BLaER1 treated with 17β-estradiol and CSF1 and Interleukin-3, amounts not matched to agents 10 nM and 100 nM (cell line): ENCODE data around the gene ALDH18A1.

Source experiments
- H3K27ac ChIP-seq, 11 experiments: shearing (Covaris generic); formaldehyde crosslinking; 2 replicates each; pipeline ENCODE4 v1.8.1; 2022
- H3K27me3 ChIP-seq, 11 experiments: shearing (Covaris generic); formaldehyde crosslinking; 2 replicates each; pipeline ENCODE4 v1.8.1; 2022
- H3K36me3 ChIP-seq, 11 experiments: shearing (Covaris generic); formaldehyde crosslinking; 2 replicates each; pipeline ENCODE4 v1.8.1; 2022
- H3K4me1 ChIP-seq, 10 experiments: shearing (Covaris generic); formaldehyde crosslinking; 2 replicates each; pipeline ENCODE4 v1.8.1; 2022
- H3K4me2 ChIP-seq, 11 experiments: shearing (Covaris generic); formaldehyde crosslinking; 2 replicates each; pipeline ENCODE4 v1.8.1; 2022
- H3K4me3 ChIP-seq, 10 experiments: shearing (Covaris generic); formaldehyde crosslinking; 2 replicates each; pipeline ENCODE4 v1.8.1; 2022
- H3K9ac ChIP-seq, 11 experiments: shearing (Covaris generic); formaldehyde crosslinking; 2 replicates each; pipeline ENCODE4 v1.8.1; 2022
- H3K9me3 ChIP-seq, 11 experiments: shearing (Covaris generic); formaldehyde crosslinking; replicated peaks in 1 of 11; 2 replicates each; pipeline ENCODE4 v1.8.1; 2022
- H4K20me1 ChIP-seq, 11 experiments: shearing (Covaris generic); formaldehyde crosslinking; 2 replicates each; pipeline ENCODE4 v1.8.1; 2022
- Cebpa-rat ChIP-seq, 11 experiments: shearing (Covaris generic); IDR thresholded peaks; 2 replicates each; pipeline ENCODE4 v1.8.1; 2022

The ALDH18A1 gene

DNA sequence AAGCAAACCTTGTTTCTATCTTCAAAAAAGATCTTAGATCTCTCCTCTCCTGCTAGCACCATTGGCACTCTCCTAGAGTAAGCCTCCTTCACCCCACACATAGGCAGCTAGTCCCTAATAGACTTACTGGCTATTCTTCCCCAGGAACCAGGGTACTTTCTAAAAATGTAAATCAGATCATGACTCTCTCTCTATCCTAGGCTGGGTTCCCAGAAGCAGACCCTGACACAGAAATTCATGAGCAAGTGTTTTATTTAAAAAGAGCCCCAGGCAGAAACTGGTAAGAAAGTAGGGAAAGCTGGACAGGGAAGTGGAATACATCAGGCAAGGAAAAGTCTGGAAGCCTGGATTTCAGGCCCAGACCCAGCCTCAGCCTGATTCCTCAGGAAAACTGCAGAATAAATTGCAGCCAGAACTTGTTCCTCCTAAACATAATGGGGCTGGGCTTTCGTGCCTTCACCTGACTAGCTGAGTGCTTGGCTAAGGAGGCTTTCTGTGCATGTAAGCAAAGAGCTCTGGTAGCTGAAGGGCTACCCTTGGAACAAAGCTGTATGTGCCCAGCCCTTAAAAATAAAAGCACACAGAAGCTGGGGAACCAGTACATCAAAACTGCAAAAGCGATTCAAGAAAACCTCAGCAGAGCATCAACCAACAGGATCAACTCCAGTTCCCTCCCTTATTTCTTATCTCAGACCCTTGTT lies 76.5 kb downstream of the ALDH18A1 start:
- no peak overlapping the region for H3K9ac ChIP-seq
- H4K20me1 ChIP-seq, result no peaks in the 10 kb centered on the region
- no peak overlapping the region for H3K4me2 ChIP-seq
- H3K4me3 ChIP-seq, result no peak overlapping the region
- peaks cover 0 to 8% (median 5%) of the 10 kb centered on the region in 10 experiments; a peak in 8 of 20 replicates for H3K4me1 ChIP-seq
- H3K36me3 ChIP-seq, result no peaks in the 10 kb centered on the region
- no peak overlapping the region for H3K27ac ChIP-seq
- no peak for TF ChIP-seq Cebpa-rat (IDR thresholded peaks at IDR 0.05)
- no peaks in the 10 kb centered on the region for H3K9me3 ChIP-seq
- H3K27me3 ChIP-seq, result no peaks in the 10 kb centered on the region

DNA sequence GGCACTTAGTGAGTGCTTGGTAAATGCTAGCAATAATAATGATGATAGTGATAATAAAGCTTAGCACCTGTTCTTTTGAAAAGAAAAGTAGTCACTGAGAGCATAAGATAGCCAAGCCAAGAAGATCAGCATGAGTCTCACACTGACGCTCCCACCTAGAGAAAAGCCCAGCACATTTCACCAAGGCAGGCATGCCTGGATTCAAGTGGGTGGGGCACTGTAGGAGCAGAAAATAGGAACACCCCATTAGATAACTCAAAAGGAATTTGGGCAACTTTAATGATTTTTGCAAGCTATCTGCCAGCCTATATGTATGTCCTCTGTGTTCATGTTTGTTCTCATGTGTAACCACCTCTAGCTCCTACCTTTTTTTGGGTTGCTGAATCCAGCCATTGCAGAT lies 77.2 kb downstream of the ALDH18A1 start:
- Histone ChIP-seq H3K27me3 (no peaks in the 10 kb centered on the region), H3K36me3 (no peaks in the 10 kb centered on the region), H3K4me2 (no peak overlapping the region), H3K4me3 (no peak overlapping the region), H3K27ac (no peak overlapping the region), H4K20me1 (no peaks in the 10 kb centered on the region), H3K4me1 (peaks cover 0 to 8% (median 5%) of the 10 kb centered on the region in 10 experiments; a peak in 8 of 20 replicates), H3K9ac (no peak overlapping the region), H3K9me3 (no peaks in the 10 kb centered on the region)
- no peak for TF ChIP-seq Cebpa-rat (IDR thresholded peaks at IDR 0.05)

DNA sequence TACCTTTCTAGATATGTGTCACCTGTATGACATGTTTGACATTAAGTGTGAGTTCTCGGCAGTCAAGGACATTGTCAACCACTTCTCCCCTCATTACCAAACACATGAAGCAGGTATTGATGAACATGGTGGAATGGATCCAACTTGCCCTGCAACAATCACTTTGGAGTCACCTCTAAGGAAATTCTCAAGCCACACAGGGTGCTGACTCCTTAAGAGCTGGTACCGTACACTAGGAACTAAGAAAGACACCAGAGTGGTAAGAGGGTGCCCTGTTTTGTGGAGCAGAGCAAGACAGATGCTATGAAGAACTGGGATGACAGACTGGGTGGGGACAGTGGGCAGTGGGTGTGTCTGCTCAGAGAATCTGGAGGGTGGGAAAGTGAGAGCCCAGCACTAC lies 77.9 kb downstream of the ALDH18A1 start:
- TF ChIP-seq Cebpa-rat (IDR thresholded peaks at IDR 0.05), result no peak
- no peak overlapping the region for H3K27ac ChIP-seq
- no peak overlapping the region for H3K4me2 ChIP-seq
- H3K4me3 ChIP-seq, result no peak overlapping the region
- no peaks in the 10 kb centered on the region for H3K36me3 ChIP-seq
- H3K9me3 ChIP-seq, result no peaks in the 10 kb centered on the region
- no peaks in the 10 kb centered on the region for H4K20me1 ChIP-seq
- no peaks in the 10 kb centered on the region for H3K27me3 ChIP-seq
- H3K9ac ChIP-seq, result no peak overlapping the region
- peaks cover 0 to 5% (median 3%) of the 10 kb centered on the region in 10 experiments; a peak in 8 of 20 replicates for H3K4me1 ChIP-seq

GRCh38 chr10:95574649-95575365 lies 81.7 kb downstream of the ALDH18A1 start:
- TF ChIP-seq Cebpa-rat (IDR thresholded peaks at IDR 0.05), result no peak
- Histone ChIP-seq H3K27ac (no peak overlapping the region), H3K27me3 (no peaks in the 10 kb centered on the region), H4K20me1 (no peaks in the 10 kb centered on the region), H3K4me1 (peaks cover 0 to 5% (median 0%) of the 10 kb centered on the region in 10 experiments; a peak in 1 of 20 replicates), H3K9ac (no peak overlapping the region), H3K4me3 (no peak overlapping the region), H3K9me3 (no peaks in the 10 kb centered on the region), H3K4me2 (no peak overlapping the region), H3K36me3 (no peaks in the 10 kb centered on the region)

GRCh38 chr10:95573964-95574604 lies 82.4 kb downstream of the ALDH18A1 start:
- H3K9me3 ChIP-seq, result no peaks in the 10 kb centered on the region
- no peak overlapping the region for H3K9ac ChIP-seq
- no peaks in the 10 kb centered on the region for H3K27me3 ChIP-seq
- no peak overlapping the region for H3K27ac ChIP-seq
- no peak overlapping the region for H3K4me3 ChIP-seq
- no peaks in the 10 kb centered on the region for H3K36me3 ChIP-seq
- no peaks in the 10 kb centered on the region for H4K20me1 ChIP-seq
- H3K4me1 ChIP-seq, result peaks cover 0 to 5% (median 0%) of the 10 kb centered on the region in 10 experiments; a peak in 1 of 20 replicates
- H3K4me2 ChIP-seq, result no peak overlapping the region
- no peak for TF ChIP-seq Cebpa-rat (IDR thresholded peaks at IDR 0.05)

DNA sequence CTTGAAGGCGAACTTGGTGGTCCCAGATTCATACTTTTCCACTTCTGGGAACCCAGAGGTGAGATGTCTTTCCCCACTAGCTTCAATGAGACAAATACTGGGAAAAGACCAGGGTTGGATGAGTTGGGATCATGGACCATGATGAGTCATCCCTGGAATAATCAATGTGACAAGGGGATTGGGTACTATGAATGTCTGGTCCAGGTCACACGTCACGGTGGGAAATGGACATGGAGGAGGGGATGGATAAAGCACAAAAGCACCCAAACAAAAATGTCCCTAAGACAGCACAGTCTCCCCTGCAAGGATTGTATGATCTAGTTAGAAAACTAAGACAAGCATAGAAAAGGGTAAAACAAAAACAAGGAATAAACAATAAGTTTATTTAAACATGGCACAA lies 83.0 kb downstream of the ALDH18A1 start:
- Histone ChIP-seq H3K9me3 (no peaks in the 10 kb centered on the region), H3K27ac (no peak overlapping the region), H4K20me1 (no peaks in the 10 kb centered on the region), H3K4me1 (peaks cover 0 to 5% (median 0%) of the 10 kb centered on the region in 10 experiments; a peak in 1 of 20 replicates), H3K27me3 (no peaks in the 10 kb centered on the region), H3K36me3 (no peaks in the 10 kb centered on the region), H3K4me3 (no peak overlapping the region), H3K9ac (no peak overlapping the region), H3K4me2 (no peak overlapping the region)
- TF ChIP-seq Cebpa-rat (IDR thresholded peaks at IDR 0.05), result no peak

GRCh38 chr10:95572131-95572820 lies 84.2 kb downstream of the ALDH18A1 start:
- no peak for TF ChIP-seq Cebpa-rat (IDR thresholded peaks at IDR 0.05)
- Histone ChIP-seq H3K27ac (no peak overlapping the region), H3K4me1 (peaks cover 0 to 8% (median 2%) of the 10 kb centered on the region in 10 experiments; a peak in 2 of 20 replicates), H3K9me3 (no peaks in the 10 kb centered on the region), H3K27me3 (no peaks in the 10 kb centered on the region), H4K20me1 (no peaks in the 10 kb centered on the region), H3K36me3 (no peaks in the 10 kb centered on the region), H3K9ac (no peak overlapping the region), H3K4me3 (no peak overlapping the region), H3K4me2 (peak overlapping the region in 1 of 11 experiments; percentile 30; a peak in 2 of 22 replicates)

- no peak for TF ChIP-seq Cebpa-rat (IDR thresholded peaks at IDR 0.05)
- Histone ChIP-seq H3K4me2 (no peak overlapping the region), H3K27me3 (no peaks in the 10 kb centered on the region)
These were observed 85.1 kb downstream of the ALDH18A1 start for GRCh38 chr10:95571390-95571789.

GRCh38 chr10:95569368-95569767 lies 87.1 kb downstream of the ALDH18A1 start:
- Histone ChIP-seq H3K9ac (no peak overlapping the region), H3K4me3 (no peak overlapping the region), H4K20me1 (no peaks in the 10 kb centered on the region), H3K36me3 (no peaks in the 10 kb centered on the region), H3K4me1 (peaks cover 0 to 10% (median 2%) of the 10 kb centered on the region in 10 experiments; a peak in 2 of 20 replicates), H3K27ac (no peak overlapping the region), H3K27me3 (no peaks in the 10 kb centered on the region), H3K4me2 (no peak overlapping the region), H3K9me3 (no peaks in the 10 kb centered on the region)
- peak in 2 of 11 experiments; percentile 7 to 13; a peak in 1 of 22 replicates for TF ChIP-seq Cebpa-rat (IDR thresholded peaks at IDR 0.05)

More at GRCh38 chr10:95571390-95571789, 85.1 kb downstream of the ALDH18A1 start:
- Histone ChIP-seq H3K4me1 (peaks cover 0 to 10% (median 2%) of the 10 kb centered on the region in 10 experiments; a peak in 2 of 20 replicates), H3K36me3 (no peaks in the 10 kb centered on the region), H3K27ac (no peak overlapping the region), H3K9ac (no peak overlapping the region), H3K9me3 (no peaks in the 10 kb centered on the region), H3K4me3 (no peak overlapping the region), H4K20me1 (no peaks in the 10 kb centered on the region)
